B cell (primary cell): Measurements from ENCODE around the gene XPO1. TPM values are rescaled to one million over a fixed set of nuclear protein-coding genes. Genes with fewer than 3 reads are reported as not detected.

Experiments used
- ATAC-seq: fragments of 200-7000 bp; cut with Tn5 transposase; one replicate; pipeline ENCODE4 v1.10.0; 2021; ENCODE audit warnings: low read depth, mild to moderate bottlenecking, moderate number of reproducible peaks, moderate library complexity
- CTCF ChIA-PET: fragments of 350-600 bp; sonication (Branson Sonifier 250); formaldehyde crosslinking; loops from one replicate; lab custom pipeline; 2021; ENCODE audit warnings: antibody characterized with exemption, inconsistent platforms; lab: Charles Lee
- POLR2A ChIA-PET: fragments of 350-600 bp; sonication (Branson Sonifier 250); formaldehyde crosslinking; loops from one replicate; lab custom pipeline; 2021; ENCODE audit warnings: antibody characterized with exemption; lab: Charles Lee
- DNase-seq: peaks from one replicate; pipeline ENCODE4 v3.0.0; 2013
- H2AFZ ChIP-seq: 2 replicates; pipeline ENCODE4 v1.6.1; 2012; ENCODE audit warnings: mild to moderate bottlenecking, low read depth, low read length; ENCODE audit not compliant: insufficient read depth, poor library complexity, severe bottlenecking
- H3K27ac ChIP-seq, 2 donors: 1 replicate in 1 of 2; 2 replicates in 1 of 2; pipeline ENCODE4 v1.5.1; 2012 to 2013; ENCODE audit warnings: low read length in 2 of 2, mild to moderate bottlenecking in 2 of 2, moderate library complexity in 1 of 2
- H3K27me3 ChIP-seq, 4 experiments: fragments of 200-600 bp in 1 of 4; sonication (generic) in 1 of 4; replicated peaks in 1 of 4; 1 replicate in 2 of 4; 2 replicates in 2 of 4; pipeline versions ENCODE4 v1.6.1 to v1.7.0; 2013 to 2016; ENCODE audit warnings: low read length in 3 of 4, mild to moderate bottlenecking in 2 of 4, mixed read lengths in 1 of 4, moderate library complexity in 1 of 4; ENCODE audit not compliant: insufficient read depth in 4 of 4, control insufficient read depth in 3 of 4; ENCODE audit errors: control extremely low read depth in 1 of 4
- H3K36me3 ChIP-seq, 2 experiments: replicated peaks in 1 of 2; 1 replicate in 1 of 2; 2 replicates in 1 of 2; pipeline versions ENCODE4 v1.6.1 to v1.7.1; 2013; ENCODE audit warnings: low read length in 1 of 2; ENCODE audit not compliant: insufficient read depth in 2 of 2, control insufficient read depth in 1 of 2; ENCODE audit errors: control extremely low read depth in 1 of 2, extremely low read depth in 1 of 2
- H3K4me1 ChIP-seq, 2 donors: fragments of 200-600 bp in 1 of 2; sonication (generic) in 1 of 2; 1 replicate in 1 of 2; 2 replicates in 1 of 2; pipeline versions ENCODE4 v1.5.1 to v1.6.1; 2013 to 2017; ENCODE audit warnings: low read length in 2 of 2; ENCODE audit not compliant: control insufficient read depth in 2 of 2, insufficient read depth in 2 of 2
- H3K4me2 ChIP-seq: replicated peaks from 2 replicates; pipeline ENCODE3; 2012; ENCODE audit warnings: mild to moderate bottlenecking, low read depth, low read length; ENCODE audit not compliant: poor library complexity, severe bottlenecking
- H3K4me3 ChIP-seq, 5 experiments: fragments of 200-600 bp in 1 of 5; sonication (generic) in 1 of 5; 1 replicate in 3 of 5; 2 replicates in 2 of 5; pipeline versions ENCODE4 v1.5.1 to v1.7.0; 2011 to 2016; ENCODE audit warnings: low read length in 4 of 5, mild to moderate bottlenecking in 4 of 5, low read depth in 2 of 5, control low read depth in 1 of 5, moderate library complexity in 1 of 5; ENCODE audit not compliant: insufficient read depth in 1 of 5; ENCODE audit errors: control extremely low read depth in 1 of 5, extremely low read depth in 1 of 5
- H3K79me2 ChIP-seq: fragments of 200-600 bp; sonication (generic); one replicate; pipeline ENCODE4 v1.6.0; 2016; ENCODE audit warnings: low read length; ENCODE audit not compliant: control insufficient read depth, insufficient read depth
- H3K9ac ChIP-seq: fragments of 200-600 bp; sonication (generic); 2 replicates; pipeline ENCODE4 v1.6.1; 2017; ENCODE audit warnings: mild to moderate bottlenecking, low read length, moderate library complexity
- H3K9me3 ChIP-seq, 3 donors: one replicate each; pipeline versions ENCODE4 v1.6.1 to v1.7.1; 2013; ENCODE audit warnings: low read length in 2 of 3; ENCODE audit not compliant: control insufficient read depth in 2 of 3, insufficient read depth in 1 of 3; ENCODE audit errors: control extremely low read depth in 1 of 3
- H4K20me1 ChIP-seq: 2 replicates; pipeline ENCODE4 v1.6.0; 2012; ENCODE audit warnings: mild to moderate bottlenecking, low read length; ENCODE audit not compliant: insufficient read depth, control insufficient read depth, poor library complexity, severe bottlenecking
- H3K27ac Mint-ChIP-seq: one replicate; pipeline ENCODE4 v1.8.0; 2021; ENCODE audit warnings: mixed read lengths
- H3K27me3 Mint-ChIP-seq: one replicate; pipeline ENCODE4 v1.8.0; 2021; ENCODE audit warnings: mixed read lengths
- H3K4me1 Mint-ChIP-seq: one replicate; pipeline ENCODE4 v1.8.0; 2021; ENCODE audit warnings: mixed read lengths
- H3K4me3 Mint-ChIP-seq: one replicate; pipeline ENCODE4 v1.8.0; 2021; ENCODE audit warnings: mixed read lengths
- H3K9me3 Mint-ChIP-seq: one replicate; pipeline ENCODE4 v1.8.0; 2022; ENCODE audit warnings: mixed read lengths; ENCODE audit not compliant: insufficient read depth
- EZH2 ChIP-seq: IDR thresholded peaks from 2 replicates; pipeline ENCODE4 v1.6.1; 2012; ENCODE audit warnings: borderline replicate concordance, low read depth, mild to moderate bottlenecking, moderate library complexity, low read length; ENCODE audit not compliant: insufficient read depth, poor library complexity, severe bottlenecking
- WGBS: methylation state at CpG from one replicate; pipeline ENCODE4 v1.1.5; 2013; ENCODE audit warnings: missing lambda C conversion rate; ENCODE audit not compliant: insufficient coverage; 5-methylcytosine and 5-hydroxymethylcytosine counted together
- intact Hi-C: fragments of 100-400 bp; cut with micrococcal nuclease; formaldehyde crosslinking; loops from one replicate; pipeline ENCODE4 v1.10.0; 2022
- polyA plus RNA-seq: library from polyadenylated mRNA; depleted of rRNA; stranded (reverse); fragments of >200 nt; gene quantifications from 2 replicates; pipeline ENCODE4 v1.2.3, GENCODE V29; 2012
- total RNA-seq, 2 donors: library from RNA; stranded (reverse); fragments of 120-200 nt in 1 of 2; gene quantifications; 1 replicate in 1 of 2; 2 replicates in 1 of 2; pipeline versions ENCODE4 v1.2.3 to v1.2.4, GENCODE V29; 2013 to 2022
- TF ChIP-seq, protein P1 (sequence below): fragments of 200-600 bp; IDR thresholded peaks from one replicate; pipeline ENCODE4 v1.8.0; 2022; ENCODE audit warnings: antibody characterized with exemption, mild to moderate bottlenecking

The XPO1 gene
- total and polyA plus RNA-seq, 2 donors (not counting 1 experiment from before 2014, with no cell fraction given) = 43.8 to 208 TPM

- Histone ChIP-seq H3K79me2 (peaks cover 69% of the 10 kb centered on the region), H3K9me3 (no peaks in the 10 kb centered on the region), H3K4me1 (no peaks in the 10 kb centered on the region), H3K36me3 (peaks cover 10 to 55% of the 10 kb centered on the region in 2 experiments), H3K4me2 (no peak overlapping the region), H3K27me3 (no peaks in the 10 kb centered on the region), H3K9ac (no peak overlapping the region), H3K4me3 (no peak overlapping the region), H4K20me1 (peaks cover 42% of the 10 kb centered on the region), H3K27ac (no peak overlapping the region), H2AFZ (no peak overlapping the region)
- ChIA-PET POLR2A (no interaction called here), CTCF (no interaction called here)
- no peak for TF ChIP-seq EZH2
- TF ChIP-seq, protein P1, sequence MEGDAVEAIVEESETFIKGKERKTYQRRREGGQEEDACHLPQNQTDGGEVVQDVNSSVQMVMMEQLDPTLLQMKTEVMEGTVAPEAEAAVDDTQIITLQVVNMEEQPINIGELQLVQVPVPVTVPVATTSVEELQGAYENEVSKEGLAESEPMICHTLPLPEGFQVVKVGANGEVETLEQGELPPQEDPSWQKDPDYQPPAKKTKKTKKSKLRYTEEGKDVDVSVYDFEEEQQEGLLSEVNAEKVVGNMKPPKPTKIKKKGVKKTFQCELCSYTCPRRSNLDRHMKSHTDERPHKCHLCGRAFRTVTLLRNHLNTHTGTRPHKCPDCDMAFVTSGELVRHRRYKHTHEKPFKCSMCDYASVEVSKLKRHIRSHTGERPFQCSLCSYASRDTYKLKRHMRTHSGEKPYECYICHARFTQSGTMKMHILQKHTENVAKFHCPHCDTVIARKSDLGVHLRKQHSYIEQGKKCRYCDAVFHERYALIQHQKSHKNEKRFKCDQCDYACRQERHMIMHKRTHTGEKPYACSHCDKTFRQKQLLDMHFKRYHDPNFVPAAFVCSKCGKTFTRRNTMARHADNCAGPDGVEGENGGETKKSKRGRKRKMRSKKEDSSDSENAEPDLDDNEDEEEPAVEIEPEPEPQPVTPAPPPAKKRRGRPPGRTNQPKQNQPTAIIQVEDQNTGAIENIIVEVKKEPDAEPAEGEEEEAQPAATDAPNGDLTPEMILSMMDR = no peak
- H3K9me3 Mint-ChIP-seq = no peaks in the 10 kb centered on the region
- ATAC-seq (no peak), DNase-seq (no peak)
- intact Hi-C loops = loop anchor here (5.0 kb wide), 1 partner anchor 32 kb away; the partner anchor contains the start of gene XPO1
- H3K4me3 Mint-ChIP-seq = no peak overlapping the region
- H3K4me1 Mint-ChIP-seq = peaks cover 5% of the 10 kb centered on the region
- H3K27me3 Mint-ChIP-seq = no peaks in the 10 kb centered on the region
- no peak overlapping the region for H3K27ac Mint-ChIP-seq
- WGBS = 100% methylated on average over 2 of the region's 2 CpGs
These were observed 33.2 kb downstream of the XPO1 start for GRCh38 chr2:61504949-61505348.

GRCh38 chr2:61499060-61499459 lies 39.1 kb downstream of the XPO1 start:
- no CpG with 5 or more reads among the region's 2 CpGs for WGBS
- H4K20me1 ChIP-seq = peaks cover 6% of the 10 kb centered on the region
- no peaks in the 10 kb centered on the region for H3K27me3 Mint-ChIP-seq
- ChIA-PET POLR2A (no interaction called here), CTCF (no interaction called here)
- H3K4me3 Mint-ChIP-seq = no peak overlapping the region
- no peaks in the 10 kb centered on the region for H3K9me3 ChIP-seq
- no peak overlapping the region for H3K4me2 ChIP-seq
- H3K9me3 Mint-ChIP-seq = no peaks in the 10 kb centered on the region
- peaks cover 5% of the 10 kb centered on the region for H3K4me1 Mint-ChIP-seq
- H3K27me3 ChIP-seq = no peaks in the 10 kb centered on the region
- ATAC-seq = no peak
- no peak overlapping the region for H2AFZ ChIP-seq
- no peak overlapping the region for H3K4me3 ChIP-seq
- no peak for DNase-seq
- TF ChIP-seq, protein P1 = no peak
- TF ChIP-seq EZH2 = no peak
- no peak overlapping the region for H3K27ac ChIP-seq
- peaks cover 0 to 3% of the 10 kb centered on the region in 2 donors for H3K4me1 ChIP-seq
- intact Hi-C loops = no loop called here
- peaks cover 50% of the 10 kb centered on the region for H3K79me2 ChIP-seq
- no peak overlapping the region for H3K27ac Mint-ChIP-seq
- H3K9ac ChIP-seq = no peak overlapping the region
- peaks cover 14 to 80% of the 10 kb centered on the region in 2 experiments for H3K36me3 ChIP-seq
